Right lobe of liver (tissue), 6 donors: ENCODE results near the gene ENOX2. TPM values are rescaled to one million over a fixed set of nuclear protein-coding genes. Genes with fewer than 3 reads are reported as not detected.
A peak's percentile ranks its signal among the peaks of the same experiment; 100 is the strongest.

ENCODE experiments used
- ATAC-seq, 4 donors: fragments of 200-7000 bp; cut with Tn5 transposase; one replicate each; pipeline ENCODE4 v1.9.1; 2020; ENCODE audit warnings: mild to moderate bottlenecking in 4 of 4, moderate library complexity in 4 of 4
- DNase-seq, 3 donors: peaks; one replicate each; pipeline ENCODE4 v3.0.0-alpha.2; 2020
- H3K27ac ChIP-seq, 3 donors: fragments of 200-600 bp; one replicate each; pipeline ENCODE4 v1.8.0; 2022
- H3K27me3 ChIP-seq, 2 donors: fragments of 200-600 bp; one replicate each; pipeline ENCODE4 v1.8.0; 2022
- H3K36me3 ChIP-seq, 4 donors: fragments of 200-600 bp; sonication (generic) in 1 of 4; one replicate each; pipeline versions ENCODE4 v1.5.1 to v1.8.0; 2017 to 2022; ENCODE audit warnings: control low read depth in 1 of 4
- H3K4me1 ChIP-seq, 4 donors: fragments of 200-600 bp; sonication (generic) in 1 of 4; one replicate each; pipeline versions ENCODE4 v1.5.1 to v1.8.0; 2017 to 2022; ENCODE audit warnings: control low read depth in 1 of 4
- H3K4me3 ChIP-seq, 3 donors: fragments of 200-600 bp; one replicate each; pipeline ENCODE4 v1.8.0; 2022
- H3K9me3 ChIP-seq, 4 donors: fragments of 200-600 bp; sonication (generic) in 1 of 4; one replicate each; pipeline versions ENCODE4 v1.5.1 to v1.8.0; 2017 to 2022; ENCODE audit warnings: control low read depth in 1 of 4
- POLR2A ChIP-seq: fragments of 450-650 bp; IDR thresholded peaks from one replicate; pipeline ENCODE4 v1.6.1; 2017; ENCODE audit warnings: antibody characterized with exemption, mild to moderate bottlenecking
- WGBS: methylation state at CpG from one replicate; pipeline ENCODE4 v1.1.6; 2018; ENCODE audit warnings: low coverage, low lambda C conversion rate; ENCODE audit not compliant: insufficient coverage; ENCODE audit errors: missing lambda C conversion rate; 5-methylcytosine and 5-hydroxymethylcytosine counted together
- intact Hi-C, 2 donors: fragments of 100-400 bp; cut with DNase I; formaldehyde crosslinking; loops; one replicate each; pipeline versions ENCODE4 v1.11.2 to v1.14.1; 2022
- total RNA-seq, 6 experiments: library from RNA; depleted of rRNA in 2 of 6; stranded (reverse); fragments of >200 nt in 2 of 6; fragmentation: NEBNext Ultra II Directional in 3 of 6; extraction: Animal tissue kit (Norgen Biotek cat#: 25700) in 3 of 6; gene quantifications; one replicate each; pipeline versions ENCODE4 v1.1.0 to v1.2.4, GENCODE V29; 2016 to 2023
- TF ChIP-seq, protein P1 (sequence below), 4 donors: fragments of 200-600 bp in 3 of 4; fragments of 450-650 bp in 1 of 4; IDR thresholded peaks; one replicate each; pipeline versions ENCODE4 v1.5.1 to v1.8.0; 2016 to 2022; ENCODE audit warnings: antibody characterized with exemption in 4 of 4, mild to moderate bottlenecking in 2 of 4
- donor health status: DM: no; HTN: yes; CAD: no.
- donor health status: DM: no; HTN: no; CAD: no.
- donor health status: DM: no; HTN: no; CAD: no.
- donor health status: DM: no; HTN: yes; CAD: no.
- donor health status: DM: no; HTN: yes; CAD: no.

Gene ENOX2
- total RNA-seq, 6 experiments from 2014 or later, result 6.9 to 14.7 (median 10.8) TPM

DNA sequence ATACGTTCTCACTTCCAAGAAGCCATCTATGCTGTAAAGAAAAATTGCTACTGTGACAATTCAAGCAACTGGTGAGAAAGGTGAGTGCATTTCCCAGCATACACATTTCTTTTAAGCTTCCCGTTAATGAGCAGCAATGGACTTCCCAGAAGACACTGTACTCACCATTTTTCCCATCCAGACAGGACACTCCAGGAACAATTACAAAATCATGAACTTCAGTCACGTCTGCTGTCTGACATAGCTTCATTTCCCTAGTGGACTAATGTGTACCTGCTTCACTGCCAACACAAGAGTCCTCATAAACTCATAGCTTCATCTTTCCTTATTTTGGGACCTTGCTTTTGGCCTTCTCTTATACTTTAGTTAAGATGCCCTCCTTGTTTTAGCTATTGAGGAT is 156.9 kb downstream of the ENOX2 start:
- DNase-seq (no peak), ATAC-seq (peak; percentile 43 to 83 (median 80))
- WGBS, result 38% methylated on average over 3 of the region's 3 CpGs
- H3K4me1 ChIP-seq, result no peaks in the 10 kb centered on the region
- no peak overlapping the region for H3K27ac ChIP-seq
- H3K9me3 ChIP-seq, result no peaks in the 10 kb centered on the region
- TF ChIP-seq, protein P1, sequence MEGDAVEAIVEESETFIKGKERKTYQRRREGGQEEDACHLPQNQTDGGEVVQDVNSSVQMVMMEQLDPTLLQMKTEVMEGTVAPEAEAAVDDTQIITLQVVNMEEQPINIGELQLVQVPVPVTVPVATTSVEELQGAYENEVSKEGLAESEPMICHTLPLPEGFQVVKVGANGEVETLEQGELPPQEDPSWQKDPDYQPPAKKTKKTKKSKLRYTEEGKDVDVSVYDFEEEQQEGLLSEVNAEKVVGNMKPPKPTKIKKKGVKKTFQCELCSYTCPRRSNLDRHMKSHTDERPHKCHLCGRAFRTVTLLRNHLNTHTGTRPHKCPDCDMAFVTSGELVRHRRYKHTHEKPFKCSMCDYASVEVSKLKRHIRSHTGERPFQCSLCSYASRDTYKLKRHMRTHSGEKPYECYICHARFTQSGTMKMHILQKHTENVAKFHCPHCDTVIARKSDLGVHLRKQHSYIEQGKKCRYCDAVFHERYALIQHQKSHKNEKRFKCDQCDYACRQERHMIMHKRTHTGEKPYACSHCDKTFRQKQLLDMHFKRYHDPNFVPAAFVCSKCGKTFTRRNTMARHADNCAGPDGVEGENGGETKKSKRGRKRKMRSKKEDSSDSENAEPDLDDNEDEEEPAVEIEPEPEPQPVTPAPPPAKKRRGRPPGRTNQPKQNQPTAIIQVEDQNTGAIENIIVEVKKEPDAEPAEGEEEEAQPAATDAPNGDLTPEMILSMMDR (IDR thresholded peaks at IDR 0.05), result peak in 1 of 4 donors; percentile 35
- TF ChIP-seq POLR2A, result no peak
- H3K27me3 ChIP-seq, result no peaks in the 10 kb centered on the region
- intact Hi-C loops, result no loop called here
- H3K4me3 ChIP-seq, result no peak overlapping the region
- H3K36me3 ChIP-seq, result no peaks in the 10 kb centered on the region

DNA sequence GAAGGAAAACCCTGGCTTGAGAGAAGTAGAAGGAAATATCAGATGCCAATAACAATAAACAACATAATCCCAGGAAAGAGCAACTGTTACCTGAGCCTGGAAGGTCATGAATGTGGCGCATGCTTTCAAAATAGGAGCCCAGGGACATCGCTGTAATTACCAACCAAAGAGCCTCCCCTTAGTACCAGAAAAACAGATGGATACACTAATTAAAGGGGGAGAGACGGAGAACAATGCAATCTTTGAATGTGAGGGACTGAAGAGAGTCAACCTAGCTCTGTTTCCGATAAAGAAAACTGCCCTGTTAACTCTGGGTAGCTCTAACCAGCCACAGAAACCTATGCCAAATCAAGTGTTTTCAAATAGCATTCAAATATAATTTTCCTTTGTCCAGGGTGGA is 161.4 kb downstream of the ENOX2 start:
- ATAC-seq (no peak), DNase-seq (no peak)
- intact Hi-C loops, result no loop called here
- Histone ChIP-seq H3K27ac (no peak overlapping the region), H3K9me3 (no peaks in the 10 kb centered on the region), H3K4me3 (no peak overlapping the region), H3K4me1 (no peaks in the 10 kb centered on the region), H3K27me3 (no peaks in the 10 kb centered on the region), H3K36me3 (no peaks in the 10 kb centered on the region)
- WGBS, result 55% methylated on average over 4 of the region's 4 CpGs
- TF ChIP-seq POLR2A, result no peak
- TF ChIP-seq, protein P1 (IDR thresholded peaks at IDR 0.05), result no peak

DNA sequence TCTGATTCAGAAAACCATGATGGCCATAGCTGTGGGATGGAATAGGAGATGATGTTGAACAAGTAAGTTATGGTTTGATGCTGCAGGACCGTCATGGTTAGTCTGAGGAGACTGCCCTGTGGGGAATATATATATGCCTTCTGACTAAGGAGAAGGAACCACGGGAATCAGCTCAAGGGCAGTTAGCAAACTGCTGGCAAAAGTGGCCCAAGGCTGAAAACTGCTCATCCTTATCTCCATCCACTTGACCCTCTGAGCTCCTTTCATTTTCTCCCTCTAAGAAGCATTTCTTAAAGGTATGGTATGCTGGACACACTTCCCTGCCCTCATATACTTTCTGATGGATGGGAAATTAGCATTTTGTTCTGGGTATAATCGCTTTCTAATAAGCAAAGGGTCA is 161.9 kb downstream of the ENOX2 start:
- 66% methylated on average over 2 of the region's 3 CpGs for WGBS
- no peaks in the 10 kb centered on the region for H3K9me3 ChIP-seq
- H3K36me3 ChIP-seq, result no peaks in the 10 kb centered on the region
- intact Hi-C loops, result no loop called here
- H3K4me3 ChIP-seq, result no peak overlapping the region
- H3K4me1 ChIP-seq, result no peaks in the 10 kb centered on the region
- no peak for ATAC-seq
- TF ChIP-seq POLR2A, result no peak
- TF ChIP-seq, protein P1 (IDR thresholded peaks at IDR 0.05), result no peak
- no peaks in the 10 kb centered on the region for H3K27me3 ChIP-seq
- no peak overlapping the region for H3K27ac ChIP-seq
- no peak for DNase-seq

DNA sequence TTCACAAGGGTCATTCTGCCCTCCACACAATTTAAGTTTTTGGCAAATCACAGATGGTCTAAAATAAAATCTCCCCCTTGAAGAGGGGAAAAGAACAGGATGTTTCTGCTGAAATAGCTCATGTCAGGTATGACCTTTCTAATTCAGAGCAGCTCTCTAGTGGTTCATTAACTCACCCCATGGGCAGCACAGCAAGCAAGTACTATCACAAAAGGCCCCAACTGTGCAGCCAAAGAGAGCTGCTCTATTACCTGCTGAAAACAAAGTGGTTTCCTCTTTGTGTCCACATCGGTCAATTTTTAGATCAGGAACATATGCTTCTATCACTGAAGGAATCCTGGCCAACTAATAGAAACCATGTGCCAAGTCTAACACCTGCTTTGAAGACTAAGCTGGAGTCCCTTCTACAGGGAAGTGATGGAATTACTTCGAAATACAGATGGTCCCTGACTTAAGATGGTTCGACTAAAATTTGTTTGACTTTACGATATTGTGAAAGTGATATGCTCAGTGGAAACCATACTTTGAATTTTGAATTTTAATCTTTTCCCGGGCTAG is 164.3 kb downstream of the ENOX2 start:
- 70% methylated on average over 5 of the region's 5 CpGs for WGBS

More for the DNA sequence above, 164.3 kb downstream of the ENOX2 start:
- intact Hi-C loops, result no loop called here
- no peaks in the 10 kb centered on the region for H3K4me1 ChIP-seq
- ATAC-seq, result no peak
- H3K27ac ChIP-seq, result no peak overlapping the region
- DNase-seq, result no peak
- TF ChIP-seq POLR2A, result no peak
- TF ChIP-seq, protein P1 (IDR thresholded peaks at IDR 0.05), result no peak
- H3K9me3 ChIP-seq, result no peaks in the 10 kb centered on the region
- no peaks in the 10 kb centered on the region for H3K36me3 ChIP-seq
- H3K4me3 ChIP-seq, result no peak overlapping the region
- no peaks in the 10 kb centered on the region for H3K27me3 ChIP-seq
